GM19238 (cell line): ENCODE results near the gene AP1G2.

ENCODE experiments used
- DNase-seq: peaks from one replicate; pipeline ENCODE4 v3.0.0; 2011; ENCODE audit warnings: low spot score; ENCODE audit not compliant: insufficient read length

Gene AP1G2

GRCh38 chr14:23571701-23572523 is 4.3 kb upstream of the AP1G2 start:
- no peak for DNase-seq

GRCh38 chr14:23570806-23571483 is 3.4 kb upstream of the AP1G2 start:
- no peak for DNase-seq

- DNase-seq = no peak
Observed at GRCh38 chr14:23569443-23570151, 2.0 kb upstream of the AP1G2 start.

GRCh38 chr14:23568600-23569331 is 1.2 kb upstream of the AP1G2 start:
- no peak for DNase-seq

GRCh38 chr14:23568021-23568599 is 519 bp upstream of the AP1G2 start:
- DNase-seq = no peak

- DNase-seq = no peak
Observed at GRCh38 chr14:23566778-23567185, 809 bp downstream of the AP1G2 start.

- no peak for DNase-seq
Observed at GRCh38 chr14:23566112-23566777, 1.3 kb downstream of the AP1G2 start.

GRCh38 chr14:23565626-23566025 is 2.0 kb downstream of the AP1G2 start:
- no peak for DNase-seq

GRCh38 chr14:23564876-23565275 is 2.7 kb downstream of the AP1G2 start:
- DNase-seq = no peak

- DNase-seq = no peak
Observed at GRCh38 chr14:23564181-23564812, 3.3 kb downstream of the AP1G2 start.

GRCh38 chr14:23563473-23564180 is 4.0 kb downstream of the AP1G2 start:
- DNase-seq = no peak

GRCh38 chr14:23562822-23563472 is 4.6 kb downstream of the AP1G2 start:
- DNase-seq = no peak

- no peak for DNase-seq
Observed at GRCh38 chr14:23561873-23562821, 5.4 kb downstream of the AP1G2 start.

GRCh38 chr14:23561259-23561658 is 6.3 kb downstream of the AP1G2 start:
- no peak for DNase-seq

GRCh38 chr14:23559926-23560520 is 7.6 kb downstream of the AP1G2 start:
- DNase-seq = no peak

- DNase-seq = no peak
Observed at GRCh38 chr14:23559010-23559925, 8.3 kb downstream of the AP1G2 start.
